IMR-90 (cell line): ENCODE measurements around the gene VWCE. TPM values are rescaled to one million over a fixed set of nuclear protein-coding genes. Genes with fewer than 3 reads are reported as not detected.
"Not testable (repeated sequence)": the region's sequence is repeated elsewhere in the genome, so short reads cannot be mapped to it uniquely, and the experiment has no call there.

Experiments
- ATAC-seq: fragments of 200-7000 bp; cut with Tn5 transposase; 2 replicates; pipeline ENCODE4 v1.9.1; 2020; ENCODE audit warnings: low read depth, mild to moderate bottlenecking, moderate library complexity
- BruUV-seq: library from RNA; stranded (reverse); fragments of 400-500 nt; replicated peaks from 2 replicates; lab custom pipeline; 2021; lab: Mats Ljungman, UMichigan
- CTCF ChIA-PET: fragments of 300-600 bp; formaldehyde crosslinking; extraction: SDS; loops from one replicate; lab custom pipeline; 2021; ENCODE audit warnings: antibody characterized with exemption; lab: Yijun Ruan, JAX
- POLR2A ChIA-PET: fragments of 300-600 bp; sonication (Branson Sonifier 250); formaldehyde crosslinking; loops from one replicate; lab custom pipeline; 2022; ENCODE audit warnings: antibody characterized with exemption; ENCODE audit not compliant: unreplicated experiment; lab: Charles Lee
- DNase-seq: peaks from one replicate; pipeline ENCODE4 v3.0.0; 2013
- H2AFZ ChIP-seq: replicated peaks from 2 replicates; pipeline ENCODE3; 2013; ENCODE audit warnings: low read length, mild to moderate bottlenecking; ENCODE audit not compliant: poor library complexity
- H2AK5ac ChIP-seq: 2 replicates; pipeline ENCODE4 v1.6.1; 2013; ENCODE audit warnings: low read depth, low read length, inconsistent platforms
- H2AK9ac ChIP-seq: replicated peaks from 2 replicates; pipeline ENCODE3; 2013; ENCODE audit warnings: mild to moderate bottlenecking, low read depth, low read length, moderate library complexity; ENCODE audit not compliant: poor library complexity
- H2BK120ac ChIP-seq: 2 replicates; pipeline ENCODE4 v1.6.1; 2013; ENCODE audit warnings: low read depth, low read length, inconsistent platforms
- H2BK15ac ChIP-seq: 3 replicates; pipeline ENCODE4 v1.6.1; 2013; ENCODE audit warnings: low read depth, low read length, inconsistent platforms
- H2BK20ac ChIP-seq: 2 replicates; pipeline ENCODE4 v1.6.1; 2013; ENCODE audit warnings: low read depth, mild to moderate bottlenecking, inconsistent platforms, low read length, moderate library complexity
- H2BK5ac ChIP-seq: 2 replicates; pipeline ENCODE4 v1.6.1; 2013; ENCODE audit warnings: mild to moderate bottlenecking, low read depth, low read length, inconsistent platforms; ENCODE audit not compliant: poor library complexity, severe bottlenecking
- H3K14ac ChIP-seq: replicated peaks from 2 replicates; pipeline ENCODE4 v1.6.1; 2013; ENCODE audit warnings: low read depth, low read length, inconsistent platforms
- H3K18ac ChIP-seq: 2 replicates; pipeline ENCODE4 v1.6.1; 2013; ENCODE audit warnings: low read depth, low read length, control low read depth
- H3K23ac ChIP-seq: 2 replicates; pipeline ENCODE4 v1.6.1; 2013; ENCODE audit warnings: low read depth, low read length, inconsistent platforms
- H3K27ac ChIP-seq: 2 replicates; pipeline ENCODE4 v1.5.1; 2013; ENCODE audit warnings: mild to moderate bottlenecking, control low read depth, low read length; ENCODE audit not compliant: insufficient read depth
- H3K27me3 ChIP-seq: 2 replicates; pipeline ENCODE4 v1.6.1; 2013; ENCODE audit warnings: low read length; ENCODE audit not compliant: control insufficient read depth, insufficient read depth
- H3K36me3 ChIP-seq: 2 replicates; pipeline ENCODE4 v1.6.1; 2013; ENCODE audit warnings: low read length, mixed read lengths; ENCODE audit not compliant: control insufficient read depth, insufficient read depth
- H3K4ac ChIP-seq: 2 replicates; pipeline ENCODE4 v1.6.1; 2013; ENCODE audit warnings: low read depth, low read length, inconsistent platforms
- H3K4me1 ChIP-seq: 2 replicates; pipeline ENCODE4 v1.6.1; 2013; ENCODE audit warnings: low read length, mixed read lengths; ENCODE audit not compliant: control insufficient read depth, insufficient read depth
- H3K4me2 ChIP-seq: 2 replicates; pipeline ENCODE4 v1.6.1; 2013; ENCODE audit warnings: low read depth, mild to moderate bottlenecking, control low read depth, low read length, moderate library complexity
- H3K4me3 ChIP-seq: 2 replicates; pipeline ENCODE4 v1.5.1; 2013; ENCODE audit warnings: low read depth, mild to moderate bottlenecking, control low read depth, low read length, moderate library complexity; ENCODE audit not compliant: insufficient read depth
- H3K56ac ChIP-seq: 2 replicates; pipeline ENCODE4 v1.6.1; 2013; ENCODE audit warnings: low read length, inconsistent platforms; ENCODE audit not compliant: insufficient read depth; ENCODE audit errors: extremely low read depth
- H3K79me1 ChIP-seq, 2 experiments: 2 replicates each; pipeline ENCODE4 v1.6.1; 2013; ENCODE audit warnings: low read length in 2 of 2, inconsistent platforms in 1 of 2, low read depth in 1 of 2
- H3K9ac ChIP-seq: 2 replicates; pipeline ENCODE4 v1.6.1; 2013; ENCODE audit warnings: low read depth, low read length, control low read depth
- H3K9me1 ChIP-seq: 2 replicates; pipeline ENCODE4 v1.6.1; 2013; ENCODE audit warnings: low read length, inconsistent platforms; ENCODE audit not compliant: insufficient read depth
- H3K9me3 ChIP-seq: 2 replicates; pipeline ENCODE4 v1.6.1; 2013; ENCODE audit warnings: low read length; ENCODE audit not compliant: control insufficient read depth, insufficient read depth
- H4K20me1 ChIP-seq: 2 replicates; pipeline ENCODE4 v1.6.1; 2013; ENCODE audit warnings: low read length, inconsistent platforms; ENCODE audit not compliant: insufficient read depth
- H4K5ac ChIP-seq: 2 replicates; pipeline ENCODE4 v1.6.1; 2013; ENCODE audit warnings: mild to moderate bottlenecking, low read depth, low read length, control low read depth
- H4K8ac ChIP-seq, 2 experiments: 2 replicates each; pipeline ENCODE4 v1.6.1; 2013; ENCODE audit warnings: low read depth in 2 of 2, low read length in 2 of 2, control low read depth in 1 of 2, inconsistent platforms in 1 of 2
- H4K91ac ChIP-seq: 2 replicates; pipeline ENCODE4 v1.6.1; 2013; ENCODE audit warnings: low read depth, low read length, inconsistent platforms; ENCODE audit not compliant: insufficient read depth
- BHLHE40 ChIP-seq: fragments of 150-350 bp; IDR thresholded peaks from 2 replicates; pipeline ENCODE4 v1.6.1; 2016; ENCODE audit warnings: mild to moderate bottlenecking, low read depth, low read length
- CHD1 ChIP-seq: IDR thresholded peaks from 2 replicates; pipeline ENCODE4 v1.6.1; 2012; ENCODE audit warnings: low read depth, low read length, improper control_type of control experiment
- NFE2L2 ChIP-seq: fragments of 150-350 bp; IDR thresholded peaks from 2 replicates; pipeline ENCODE4 v1.6.1; 2016; ENCODE audit warnings: low read depth, mild to moderate bottlenecking, low read length
- POLR2A ChIP-seq: IDR thresholded peaks from 2 replicates; pipeline ENCODE4 v1.6.1; 2012; ENCODE audit warnings: mild to moderate bottlenecking, low read depth, low read length
- RAD21 ChIP-seq: IDR thresholded peaks from 2 replicates; pipeline ENCODE4 v1.6.1; 2012; ENCODE audit warnings: low read length, improper control_type of control experiment
- RFX5 ChIP-seq: IDR thresholded peaks from 2 replicates; pipeline ENCODE4 v1.8.0; 2012; ENCODE audit warnings: low read depth, mild to moderate bottlenecking, low read length, moderate library complexity
- SMC3 ChIP-seq: fragments of 150-350 bp; IDR thresholded peaks from 2 replicates; pipeline ENCODE4 v1.6.1; 2016; ENCODE audit warnings: low read depth, mild to moderate bottlenecking, antibody characterized with exemption, low read length, moderate library complexity
- WGBS, 2 experiments: methylation state at CpG; one replicate each; pipeline versions ENCODE4 v1.1.5 to v1.1.7; 2013; ENCODE audit warnings: missing lambda C conversion rate in 2 of 2; ENCODE audit not compliant: insufficient read length in 1 of 2; ENCODE audit errors: extremely low coverage in 2 of 2; 5-methylcytosine and 5-hydroxymethylcytosine counted together
- dilution Hi-C: fragments of 300-500 bp; cut with HindIII; formaldehyde crosslinking; loops from one replicate; pipeline ENCODE4 v1.14.3; 2018; ENCODE audit warnings: low sequenced_read_pairs; ENCODE audit not compliant: unreplicated experiment
- in situ Hi-C: fragments of 300-500 bp; cut with MboI; formaldehyde crosslinking; loops from 3 replicates; pipeline ENCODE4 v1.14.3; 2019; ENCODE audit warnings: low sequenced_read_pairs, inconsistent platforms, mixed read lengths
- intact Hi-C: fragments of 100-400 bp; cut with micrococcal nuclease; formaldehyde crosslinking; loops from 2 replicates; pipeline ENCODE4 v1.10.0; 2022
- polyA plus RNA-seq, 3 experiments: library from polyadenylated mRNA; depleted of rRNA; stranded (reverse); fragments of >200 nt; gene quantifications; 2 replicates each; pipeline ENCODE4 v1.2.3, GENCODE V29; 2012; ENCODE audit warnings: low replicate concordance in 1 of 3
- total RNA-seq: library from RNA; depleted of rRNA; stranded (reverse); fragments of >200 nt; gene quantifications from 2 replicates; pipeline ENCODE4 v1.2.3, GENCODE V29; 2012
- TF ChIP-seq, protein P1 (sequence below): conservative IDR thresholded peaks from 2 replicates; pipeline ENCODE4 v1.5.1; 2012; ENCODE audit warnings: mild to moderate bottlenecking, low read depth, low read length, improper control_type of control experiment

Gene VWCE
- total and polyA plus RNA-seq, 2 of the 4 experiments (the other 2 are of a cell fraction), result under 0.01 to 1.1 TPM

DNA sequence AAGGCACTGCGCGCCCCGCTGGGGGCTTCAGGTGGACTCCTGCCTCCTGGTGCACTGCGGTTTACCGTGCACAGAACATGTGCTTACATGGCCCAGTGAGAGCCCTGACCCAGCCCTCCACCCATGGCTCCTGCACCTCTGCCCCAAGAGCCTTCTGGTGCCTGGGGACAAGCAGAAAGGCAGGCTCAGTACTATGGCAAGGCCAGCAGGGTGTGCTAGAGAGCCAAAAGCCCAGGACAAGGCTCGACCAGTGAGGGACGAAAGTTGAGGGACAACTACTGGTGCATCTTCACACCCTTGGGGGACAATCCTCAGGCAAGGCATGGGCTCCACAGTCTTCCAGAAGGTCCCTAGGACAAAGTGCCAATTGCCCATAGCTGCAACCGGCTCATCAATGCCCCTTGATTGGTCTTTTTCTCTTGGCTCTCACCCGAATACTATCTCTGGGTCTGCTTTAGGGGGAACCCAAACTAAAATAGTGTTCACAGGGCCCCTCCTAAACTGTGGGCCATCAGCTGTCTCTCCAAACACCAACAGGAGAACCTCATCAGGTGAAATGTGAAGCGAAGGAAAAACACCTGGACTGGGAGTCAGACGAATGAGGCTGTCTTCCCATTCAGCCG lies 40.6 kb downstream of the VWCE start:
- no peaks in the 10 kb centered on the region for H3K9me3 ChIP-seq
- H3K27me3 ChIP-seq, result peaks cover 1% of the 10 kb centered on the region; the same call in 1 of the 2 replicates
- no peak overlapping the region for H2BK120ac ChIP-seq
- H3K9ac ChIP-seq, result no peak overlapping the region
- BruUV-seq, result no TSS peak
- no peaks in the 10 kb centered on the region for H3K79me1 ChIP-seq
- no peak overlapping the region for H4K5ac ChIP-seq
- intact Hi-C loops, result loop anchor here (1.0 kb wide), 2 partner anchors 40 to 131 kb away; no protein-coding TSS in a partner anchor
- H2BK20ac ChIP-seq, result no peak overlapping the region
- no peak overlapping the region for H3K4ac ChIP-seq
- no peaks in the 10 kb centered on the region for H3K36me3 ChIP-seq
- no peaks in the 10 kb centered on the region for H3K9me1 ChIP-seq
- H3K4me1 ChIP-seq, result no peaks in the 10 kb centered on the region
- 45% methylated on average over 8 of the region's 12 CpGs; no CpG with 5 or more reads in 1 of the 2 experiments for WGBS, 2 experiments
- peak overlapping the region; percentile 82 for H2AK9ac ChIP-seq
- peak; percentile 52 for DNase-seq
- H3K56ac ChIP-seq, result no peak overlapping the region
- no peak overlapping the region for H2BK15ac ChIP-seq
- no peak overlapping the region for H3K27ac ChIP-seq
- H3K18ac ChIP-seq, result no peak overlapping the region
- no peak overlapping the region for H3K23ac ChIP-seq
- no peaks in the 10 kb centered on the region for H4K20me1 ChIP-seq
- in situ Hi-C loops, result loop anchor here (5.0 kb wide), 1 partner anchor 62 kb away; no protein-coding TSS in a partner anchor
- H4K91ac ChIP-seq, result no peak overlapping the region
- H4K8ac ChIP-seq, result no peak overlapping the region
- dilution Hi-C loops, result no loop called here
- no peak overlapping the region for H3K4me2 ChIP-seq
- H3K4me3 ChIP-seq, result no peak overlapping the region
- TF ChIP-seq BHLHE40 (no peak), SMC3 (peak; percentile 75), NFE2L2 (no peak), RAD21 (peak; percentile 78), RFX5 (no peak), CHD1 (no peak), POLR2A (no peak)
- TF ChIP-seq, protein P1, sequence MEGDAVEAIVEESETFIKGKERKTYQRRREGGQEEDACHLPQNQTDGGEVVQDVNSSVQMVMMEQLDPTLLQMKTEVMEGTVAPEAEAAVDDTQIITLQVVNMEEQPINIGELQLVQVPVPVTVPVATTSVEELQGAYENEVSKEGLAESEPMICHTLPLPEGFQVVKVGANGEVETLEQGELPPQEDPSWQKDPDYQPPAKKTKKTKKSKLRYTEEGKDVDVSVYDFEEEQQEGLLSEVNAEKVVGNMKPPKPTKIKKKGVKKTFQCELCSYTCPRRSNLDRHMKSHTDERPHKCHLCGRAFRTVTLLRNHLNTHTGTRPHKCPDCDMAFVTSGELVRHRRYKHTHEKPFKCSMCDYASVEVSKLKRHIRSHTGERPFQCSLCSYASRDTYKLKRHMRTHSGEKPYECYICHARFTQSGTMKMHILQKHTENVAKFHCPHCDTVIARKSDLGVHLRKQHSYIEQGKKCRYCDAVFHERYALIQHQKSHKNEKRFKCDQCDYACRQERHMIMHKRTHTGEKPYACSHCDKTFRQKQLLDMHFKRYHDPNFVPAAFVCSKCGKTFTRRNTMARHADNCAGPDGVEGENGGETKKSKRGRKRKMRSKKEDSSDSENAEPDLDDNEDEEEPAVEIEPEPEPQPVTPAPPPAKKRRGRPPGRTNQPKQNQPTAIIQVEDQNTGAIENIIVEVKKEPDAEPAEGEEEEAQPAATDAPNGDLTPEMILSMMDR, result peak; percentile 81
- H2AK5ac ChIP-seq, result no peak overlapping the region
- H2BK5ac ChIP-seq, result no peak overlapping the region
- no peak overlapping the region; the same call in 1 of the 2 replicates for H3K14ac ChIP-seq
- peak; percentile 99 for ATAC-seq
- POLR2A ChIA-PET, result no interaction called here
- CTCF ChIA-PET, result interaction anchor here (0.6 to 1.5 kb wide), 4 partner anchors 41 to 1681 kb away, joined by 3 to 8 read pairs (median 5); partner anchors contain the start of gene VWCE
- H2AFZ ChIP-seq, result peak overlapping the region; percentile 71

DNA sequence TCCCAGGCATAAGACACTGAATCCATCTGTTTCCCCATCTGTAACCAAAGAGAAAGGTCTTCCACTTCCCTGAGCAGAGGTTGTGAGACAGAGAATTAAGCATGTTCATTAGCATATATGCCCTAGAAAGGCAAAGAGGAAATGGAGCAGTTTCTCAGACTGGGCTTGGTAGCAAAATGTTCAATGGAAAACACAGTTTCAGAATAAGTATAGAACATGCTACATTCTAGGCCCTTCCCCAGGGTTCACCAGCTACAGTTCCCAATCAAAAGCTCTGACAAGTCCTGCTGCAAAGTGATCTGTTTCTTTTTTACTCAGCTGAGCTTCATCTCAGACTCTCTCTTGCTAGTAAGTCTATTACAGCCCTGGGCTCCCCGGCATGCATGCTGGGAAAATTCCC lies 42.8 kb downstream of the VWCE start:
- H2BK20ac ChIP-seq, H4K20me1 ChIP-seq, POLR2A ChIA-PET, H3K9me1 ChIP-seq, H3K9ac ChIP-seq, dilution Hi-C loops, H2BK5ac ChIP-seq, H3K14ac ChIP-seq, H3K4ac ChIP-seq, ATAC-seq, H4K8ac ChIP-seq, H3K27ac ChIP-seq, H3K4me3 ChIP-seq, in situ Hi-C loops, H3K56ac ChIP-seq, H3K4me1 ChIP-seq, CTCF ChIA-PET, H4K5ac ChIP-seq, H3K9me3 ChIP-seq, H2AK9ac ChIP-seq, H2BK120ac ChIP-seq, H2AFZ ChIP-seq, H3K27me3 ChIP-seq, H2AK5ac ChIP-seq, H3K18ac ChIP-seq, H4K91ac ChIP-seq, H3K79me1 ChIP-seq, DNase-seq, H3K4me2 ChIP-seq, H3K23ac ChIP-seq, BruUV-seq, H2BK15ac ChIP-seq, H3K36me3 ChIP-seq, intact Hi-C loops: not testable (repeated sequence)
- WGBS, 2 experiments, result no CpG with 5 or more reads among the region's 1 CpG
